ENCODE measurements around the gene HNF1B. TPM values are rescaled to one million over a fixed set of nuclear protein-coding genes. Genes with fewer than 3 reads are reported as not detected.

The HNF1B gene
- total and polyA plus RNA-seq, 10 of the 15 experiments (the other 5 are each of a cell fraction or from before 2014, with no cell fraction given): 0.51 to 12.7 (median 1.9) TPM

GRCh38 chr17:37774504-37774903 lies 29.6 kb upstream of the HNF1B start:
- H4K20me1 ChIP-seq (ENCODE audit: control insufficient read depth, insufficient read depth): no peaks in the 10 kb centered on the region
- ATAC-seq (peak; percentile 94), DNase-seq (ENCODE audit: low read depth, low spot score) (peak; percentile 91), FAIRE-seq (no peak)
- no peaks in the 10 kb centered on the region for H3K36me3 ChIP-seq (ENCODE audit: control insufficient read depth in 2 of 2, insufficient read depth in 2 of 2, low read length in 1 of 2)
- H3K4me3 ChIP-seq: no peak overlapping the region
- BruUV-seq (replicated peaks): no TSS peak
- in situ Hi-C loops (cut with MboI): no loop called here
- 1% methylated on average over 5 of the region's 5 CpGs for WGBS (ENCODE audit: insufficient coverage, insufficient replicate concordance, low lambda C conversion rate, missing lambda C conversion rate)
- ChIA-PET SMC1A (ENCODE audit: uncharacterized antibody, unreplicated experiment) (interaction anchor here (0.7 to 12.0 kb wide), 11 partner anchors 9 to 71 kb away, joined by 3 to 167 read pairs (median 7); partner anchors contain the start of gene HNF1B), CTCF (interaction anchor here (1.1 to 5.6 kb wide), 8 partner anchors 9 to 72 kb away, joined by 3 to 79 read pairs (median 5); no protein-coding TSS in a partner anchor), RAD21 (ENCODE audit: unreplicated experiment) (interaction anchor here (1.0 to 3.2 kb wide), 8 partner anchors 9 to 89 kb away, joined by 3 to 16 read pairs (median 6); no protein-coding TSS in a partner anchor), POLR2A (interaction anchor here (1.0 to 7.5 kb wide), 5 partner anchors 9 to 60 kb away, joined by 3 to 44 read pairs (median 7); partner anchors contain the start of gene HNF1B)
- H3K9me3 ChIP-seq (replicated peaks; ENCODE audit: control insufficient read depth, insufficient read depth, low read length): no peaks in the 10 kb centered on the region
- no peaks in the 10 kb centered on the region for H3K79me2 ChIP-seq (ENCODE audit: control insufficient read depth, insufficient read depth, low read length)
- peaks cover 27% of the 10 kb centered on the region for H3K4me1 ChIP-seq (ENCODE audit: control insufficient read depth, insufficient read depth, low read length)
- intact Hi-C loops (cut with micrococcal nuclease; ENCODE audit: unreplicated experiment): loop anchor here (1.0 to 5.0 kb wide), 2 partner anchors 70 to 72 kb away; no protein-coding TSS in a partner anchor
- H3K27me3 ChIP-seq (replicated peaks in 1 of 2; ENCODE audit: control insufficient read depth in 2 of 2, insufficient read depth in 2 of 2, low read length in 1 of 2): no peaks in the 10 kb centered on the region
- no peak overlapping the region for H2AFZ ChIP-seq (ENCODE audit: control insufficient read depth, low read depth, low read length)
- no peak overlapping the region for H3K27ac ChIP-seq (ENCODE audit: control insufficient read depth, insufficient read depth)
- H3K9ac ChIP-seq (ENCODE audit: control insufficient read depth, insufficient read depth, low read length): no peak overlapping the region
- H3K4me2 ChIP-seq (ENCODE audit: control insufficient read depth, insufficient read depth): peak overlapping the region; percentile 60
- TF ChIP-seq YY1 (IDR thresholded peaks at IDR 0.05; ENCODE audit: low read depth, low read length) (no peak; the same call in 1 of the 2 replicates), HSF1 (IDR thresholded peaks at IDR 0.05; ENCODE audit: low read depth, low read length) (no peak), CREM (IDR thresholded peaks at IDR 0.05; ENCODE audit: low read depth) (peak; percentile 55), SRF (IDR thresholded peaks at IDR 0.05; ENCODE audit: low read depth in 2 of 2, low read length in 2 of 2) (no peak), SPI1 (IDR thresholded peaks at IDR 0.05; ENCODE audit: borderline replicate concordance, insufficient read depth, low read depth, low read length) (peak; percentile 61), SREBF2 (IDR thresholded peaks at IDR 0.05; ENCODE audit: low read length) (no peak), BCL3 (IDR thresholded peaks at IDR 0.05; ENCODE audit: borderline replicate concordance, insufficient read depth, low read depth, low read length, poor library complexity, severe bottlenecking) (no peak), YBX1 (IDR thresholded peaks at IDR 0.05) (0 out of 2 replicates have a peak, but pooled peaks have one; percentile 44), FOS (IDR thresholded peaks at IDR 0.05; ENCODE audit: borderline replicate concordance, extremely low read depth, insufficient read length) (no peak), NFIC (IDR thresholded peaks at IDR 0.05; ENCODE audit: low read depth, low read length) (0 out of 2 replicates have a peak, but pooled peaks have one; percentile 47), TBL1XR1 (IDR thresholded peaks at IDR 0.05; ENCODE audit: low read depth, low read length) (peak; percentile 67; the same call in 1 of the 2 replicates)
- TF ChIP-seq, protein P1, sequence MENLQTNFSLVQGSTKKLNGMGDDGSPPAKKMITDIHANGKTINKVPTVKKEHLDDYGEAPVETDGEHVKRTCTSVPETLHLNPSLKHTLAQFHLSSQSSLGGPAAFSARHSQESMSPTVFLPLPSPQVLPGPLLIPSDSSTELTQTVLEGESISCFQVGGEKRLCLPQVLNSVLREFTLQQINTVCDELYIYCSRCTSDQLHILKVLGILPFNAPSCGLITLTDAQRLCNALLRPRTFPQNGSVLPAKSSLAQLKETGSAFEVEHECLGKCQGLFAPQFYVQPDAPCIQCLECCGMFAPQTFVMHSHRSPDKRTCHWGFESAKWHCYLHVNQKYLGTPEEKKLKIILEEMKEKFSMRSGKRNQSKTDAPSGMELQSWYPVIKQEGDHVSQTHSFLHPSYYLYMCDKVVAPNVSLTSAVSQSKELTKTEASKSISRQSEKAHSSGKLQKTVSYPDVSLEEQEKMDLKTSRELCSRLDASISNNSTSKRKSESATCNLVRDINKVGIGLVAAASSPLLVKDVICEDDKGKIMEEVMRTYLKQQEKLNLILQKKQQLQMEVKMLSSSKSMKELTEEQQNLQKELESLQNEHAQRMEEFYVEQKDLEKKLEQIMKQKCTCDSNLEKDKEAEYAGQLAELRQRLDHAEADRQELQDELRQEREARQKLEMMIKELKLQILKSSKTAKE (IDR thresholded peaks at IDR 0.05; ENCODE audit: low read depth, poor library complexity, severe bottlenecking): peak; percentile 92
- TF ChIP-seq, protein P2, sequence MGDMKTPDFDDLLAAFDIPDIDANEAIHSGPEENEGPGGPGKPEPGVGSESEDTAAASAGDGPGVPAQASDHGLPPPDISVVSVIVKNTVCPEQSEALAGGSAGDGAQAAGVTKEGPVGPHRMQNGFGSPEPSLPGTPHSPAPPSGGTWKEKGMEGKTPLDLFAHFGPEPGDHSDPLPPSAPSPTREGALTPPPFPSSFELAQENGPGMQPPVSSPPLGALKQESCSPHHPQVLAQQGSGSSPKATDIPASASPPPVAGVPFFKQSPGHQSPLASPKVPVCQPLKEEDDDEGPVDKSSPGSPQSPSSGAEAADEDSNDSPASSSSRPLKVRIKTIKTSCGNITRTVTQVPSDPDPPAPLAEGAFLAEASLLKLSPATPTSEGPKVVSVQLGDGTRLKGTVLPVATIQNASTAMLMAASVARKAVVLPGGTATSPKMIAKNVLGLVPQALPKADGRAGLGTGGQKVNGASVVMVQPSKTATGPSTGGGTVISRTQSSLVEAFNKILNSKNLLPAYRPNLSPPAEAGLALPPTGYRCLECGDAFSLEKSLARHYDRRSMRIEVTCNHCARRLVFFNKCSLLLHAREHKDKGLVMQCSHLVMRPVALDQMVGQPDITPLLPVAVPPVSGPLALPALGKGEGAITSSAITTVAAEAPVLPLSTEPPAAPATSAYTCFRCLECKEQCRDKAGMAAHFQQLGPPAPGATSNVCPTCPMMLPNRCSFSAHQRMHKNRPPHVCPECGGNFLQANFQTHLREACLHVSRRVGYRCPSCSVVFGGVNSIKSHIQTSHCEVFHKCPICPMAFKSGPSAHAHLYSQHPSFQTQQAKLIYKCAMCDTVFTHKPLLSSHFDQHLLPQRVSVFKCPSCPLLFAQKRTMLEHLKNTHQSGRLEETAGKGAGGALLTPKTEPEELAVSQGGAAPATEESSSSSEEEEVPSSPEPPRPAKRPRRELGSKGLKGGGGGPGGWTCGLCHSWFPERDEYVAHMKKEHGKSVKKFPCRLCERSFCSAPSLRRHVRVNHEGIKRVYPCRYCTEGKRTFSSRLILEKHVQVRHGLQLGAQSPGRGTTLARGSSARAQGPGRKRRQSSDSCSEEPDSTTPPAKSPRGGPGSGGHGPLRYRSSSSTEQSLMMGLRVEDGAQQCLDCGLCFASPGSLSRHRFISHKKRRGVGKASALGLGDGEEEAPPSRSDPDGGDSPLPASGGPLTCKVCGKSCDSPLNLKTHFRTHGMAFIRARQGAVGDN (IDR thresholded peaks at IDR 0.05): no peak
